ENCODE results near the gene MRPL24.

The MRPL24 gene

DNA sequence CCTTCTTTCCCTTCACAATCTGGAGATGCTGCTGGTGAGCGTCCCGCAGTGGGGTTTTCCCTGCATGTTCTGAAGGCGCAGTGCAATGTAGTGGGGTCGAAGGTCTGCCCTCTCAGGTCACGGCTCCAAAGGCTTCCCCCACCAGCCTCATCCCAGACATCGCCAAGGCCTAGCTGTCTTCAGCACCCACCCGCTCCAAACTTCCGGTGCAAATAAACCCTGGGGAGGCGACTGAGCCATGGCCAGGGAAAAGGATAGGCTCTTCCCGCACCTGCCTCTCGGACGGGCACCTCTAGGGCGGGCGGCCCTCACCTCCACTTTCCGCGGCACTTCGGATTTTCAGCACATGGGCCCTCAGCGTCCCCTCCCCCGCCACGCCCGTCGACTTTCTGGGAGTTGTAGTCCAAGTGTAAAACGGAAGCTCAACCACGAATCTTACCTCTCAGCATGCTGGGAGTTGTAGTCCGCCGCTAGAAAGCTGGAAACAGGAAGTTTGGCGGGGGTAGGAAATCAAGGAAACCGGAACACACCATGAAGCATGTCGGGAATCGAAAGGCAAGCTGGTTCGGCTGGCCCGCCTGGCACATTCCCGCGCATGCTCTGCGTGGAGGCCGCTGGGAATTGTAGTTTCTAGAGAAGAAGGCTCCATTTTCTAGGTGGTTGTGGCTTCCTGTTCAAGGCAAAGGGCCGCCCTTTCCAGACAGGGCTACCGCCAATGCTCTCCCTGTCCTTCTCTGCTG lies at the start of gene MRPL24:
Gene MRPL24 (minus strand): TSS at position 348 of the 740 bp plus-strand sequence. CDS start 2,384 bp downstream, outside the sequence.
- H3K4me3 ChIP-seq (ENCODE audit: low read depth, low read length), result peak within 1 kb of the TSS; percentile 63
- TF ChIP-seq, protein P1, sequence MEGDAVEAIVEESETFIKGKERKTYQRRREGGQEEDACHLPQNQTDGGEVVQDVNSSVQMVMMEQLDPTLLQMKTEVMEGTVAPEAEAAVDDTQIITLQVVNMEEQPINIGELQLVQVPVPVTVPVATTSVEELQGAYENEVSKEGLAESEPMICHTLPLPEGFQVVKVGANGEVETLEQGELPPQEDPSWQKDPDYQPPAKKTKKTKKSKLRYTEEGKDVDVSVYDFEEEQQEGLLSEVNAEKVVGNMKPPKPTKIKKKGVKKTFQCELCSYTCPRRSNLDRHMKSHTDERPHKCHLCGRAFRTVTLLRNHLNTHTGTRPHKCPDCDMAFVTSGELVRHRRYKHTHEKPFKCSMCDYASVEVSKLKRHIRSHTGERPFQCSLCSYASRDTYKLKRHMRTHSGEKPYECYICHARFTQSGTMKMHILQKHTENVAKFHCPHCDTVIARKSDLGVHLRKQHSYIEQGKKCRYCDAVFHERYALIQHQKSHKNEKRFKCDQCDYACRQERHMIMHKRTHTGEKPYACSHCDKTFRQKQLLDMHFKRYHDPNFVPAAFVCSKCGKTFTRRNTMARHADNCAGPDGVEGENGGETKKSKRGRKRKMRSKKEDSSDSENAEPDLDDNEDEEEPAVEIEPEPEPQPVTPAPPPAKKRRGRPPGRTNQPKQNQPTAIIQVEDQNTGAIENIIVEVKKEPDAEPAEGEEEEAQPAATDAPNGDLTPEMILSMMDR (IDR thresholded peaks at IDR 0.05; ENCODE audit: insufficient read depth, low read depth, low read length, missing control alignments), result no peak
- peak; percentile 99 for DNase-seq (ENCODE audit: low read depth)

DNA sequence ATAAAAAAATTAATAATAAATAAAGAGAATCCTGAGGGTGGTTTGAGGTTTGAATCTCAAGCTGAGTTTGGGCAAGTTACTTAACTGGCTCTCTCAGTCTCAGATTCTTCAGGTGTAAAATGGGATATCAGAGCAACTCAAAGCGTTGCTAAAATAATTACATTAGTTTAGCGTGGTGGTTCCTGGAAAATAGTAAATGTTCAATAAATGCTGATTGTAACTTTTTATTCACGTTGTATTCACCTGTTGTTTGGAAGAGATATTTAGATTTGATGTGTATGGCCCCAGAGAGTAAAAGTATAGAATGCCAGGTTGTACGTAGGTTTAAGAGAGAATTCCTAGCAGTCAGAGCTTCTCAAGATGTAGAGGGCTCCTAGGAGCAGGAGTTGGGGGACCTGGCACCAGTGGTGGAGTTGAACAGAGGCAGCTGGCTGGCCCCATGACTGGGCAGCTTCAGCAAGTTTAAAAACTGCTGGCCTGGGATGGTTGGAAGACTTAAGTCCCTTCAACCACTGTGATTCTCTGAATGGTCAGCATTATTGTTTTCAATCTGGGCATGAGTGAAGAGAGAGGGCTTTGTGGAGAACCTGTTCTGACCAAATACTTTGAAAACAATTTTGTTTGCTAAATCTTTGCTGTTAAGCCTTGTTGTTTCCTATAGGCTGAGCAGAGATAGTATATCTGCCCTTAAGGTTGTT lies 48.9 kb upstream of the MRPL24 start:
- H3K4me3 ChIP-seq (ENCODE audit: low read depth, low read length), result no peak overlapping the region
- no peak for DNase-seq (ENCODE audit: low read depth)
- TF ChIP-seq, protein P1 (IDR thresholded peaks at IDR 0.05; ENCODE audit: insufficient read depth, low read depth, low read length, missing control alignments), result no peak

DNA sequence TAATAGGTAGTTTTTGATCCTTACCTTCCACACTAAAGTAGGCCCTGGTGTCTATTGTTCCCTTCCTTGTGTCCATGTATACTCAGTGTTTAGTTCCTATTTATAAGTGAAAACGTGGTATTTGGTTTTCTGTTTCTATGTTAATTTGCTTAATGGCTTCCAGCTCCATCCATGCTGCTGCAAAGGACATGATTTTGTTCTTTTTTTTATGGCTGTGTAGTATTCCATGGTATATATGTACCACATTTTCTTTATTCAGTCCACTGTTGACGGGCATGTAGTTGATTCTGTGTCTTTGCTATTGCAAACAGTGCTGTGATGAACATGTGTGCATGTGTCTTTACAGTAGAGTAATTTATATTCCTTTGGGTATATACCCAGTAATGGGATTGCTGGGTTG lies 47.2 kb upstream of the MRPL24 start:
- no peak for DNase-seq (ENCODE audit: low read depth)
- TF ChIP-seq, protein P1 (IDR thresholded peaks at IDR 0.05; ENCODE audit: insufficient read depth, low read depth, low read length, missing control alignments), result no peak
- H3K4me3 ChIP-seq (ENCODE audit: low read depth, low read length), result no peak overlapping the region

DNA sequence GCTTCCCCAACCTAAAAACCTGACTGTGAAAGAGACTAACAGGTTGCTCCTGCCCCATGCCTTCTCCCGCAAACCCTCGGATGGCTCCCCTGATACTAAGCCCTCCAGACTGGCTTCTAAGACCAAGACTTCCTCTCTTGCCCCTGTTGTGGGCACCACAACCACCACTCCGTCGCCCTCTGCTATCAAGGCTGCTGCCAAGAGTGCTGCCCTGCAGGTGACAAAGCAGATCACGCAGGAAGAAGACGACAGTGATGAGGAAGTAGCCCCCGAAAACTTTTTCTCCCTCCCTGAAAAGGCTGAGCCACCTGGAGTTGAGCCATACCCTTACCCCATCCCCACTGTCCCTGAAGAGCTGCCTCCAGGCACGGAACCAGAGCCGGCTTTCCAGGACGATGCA lies 45.8 kb upstream of the MRPL24 start:
- TF ChIP-seq, protein P1 (IDR thresholded peaks at IDR 0.05; ENCODE audit: insufficient read depth, low read depth, low read length, missing control alignments), result no peak
- no peak for DNase-seq (ENCODE audit: low read depth)
- no peak overlapping the region for H3K4me3 ChIP-seq (ENCODE audit: low read depth, low read length)

DNA sequence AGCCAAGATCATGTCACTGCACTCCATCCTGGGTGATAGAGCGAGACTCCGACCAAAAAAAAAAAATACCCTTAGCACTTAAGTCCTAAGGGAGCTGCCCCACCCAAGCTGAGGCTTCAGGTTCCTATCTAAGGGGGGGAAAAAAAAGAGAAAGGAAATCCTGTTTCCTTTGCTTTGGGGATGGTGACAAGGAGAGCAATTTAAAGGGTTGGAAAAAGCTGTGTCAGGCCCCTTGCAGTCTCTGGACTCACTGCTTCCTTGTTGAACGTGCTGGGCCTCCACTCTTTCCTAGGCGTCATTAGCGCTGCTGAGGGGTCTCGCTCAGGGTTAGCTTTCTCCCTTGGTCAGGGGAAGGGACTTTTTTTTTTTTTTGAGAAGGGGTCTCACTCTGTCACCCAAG lies 44.6 kb upstream of the MRPL24 start:
- no peak overlapping the region for H3K4me3 ChIP-seq (ENCODE audit: low read depth, low read length)
- DNase-seq (ENCODE audit: low read depth), result no peak
- TF ChIP-seq, protein P1 (IDR thresholded peaks at IDR 0.05; ENCODE audit: insufficient read depth, low read depth, low read length, missing control alignments), result no peak

DNA sequence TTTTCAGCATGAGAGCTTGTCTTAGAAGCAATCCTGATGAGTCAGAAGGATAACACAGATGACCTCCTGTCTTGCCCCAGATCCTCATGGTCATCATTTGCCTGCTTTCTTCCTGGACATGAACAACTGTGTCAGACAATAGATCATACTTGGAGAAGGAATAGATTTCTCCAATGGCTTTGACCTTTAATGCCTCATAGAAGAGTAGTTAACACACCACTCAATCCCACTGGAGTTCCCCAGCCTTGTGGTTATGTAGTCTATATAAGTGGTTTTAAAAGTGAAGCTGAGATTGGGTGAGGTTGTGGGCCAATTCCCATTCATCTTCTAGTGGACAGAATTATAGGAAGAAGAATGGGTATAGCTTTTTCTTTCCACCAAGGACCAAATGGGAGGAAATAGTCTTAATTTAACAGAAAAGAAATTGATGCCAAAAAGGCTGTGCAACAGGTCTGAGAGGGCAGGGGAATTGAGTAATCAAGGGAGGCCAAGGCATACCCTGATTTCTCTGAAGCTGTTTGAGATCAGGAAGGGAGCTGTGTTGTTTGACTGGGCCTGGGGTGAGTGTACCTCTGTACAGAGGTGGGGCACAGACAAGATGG lies 40.8 kb upstream of the MRPL24 start:
- TF ChIP-seq, protein P1 (IDR thresholded peaks at IDR 0.05; ENCODE audit: insufficient read depth, low read depth, low read length, missing control alignments), result no peak
- no peak for DNase-seq (ENCODE audit: low read depth)
- H3K4me3 ChIP-seq (ENCODE audit: low read depth, low read length), result no peak overlapping the region
